Smooth muscle cell (in vitro differentiated cells): ENCODE measurements around the gene MAGEF1. TPM values are rescaled to one million over a fixed set of nuclear protein-coding genes. Genes with fewer than 3 reads are reported as not detected.
A peak's percentile ranks its signal among the peaks of the same experiment; 100 is the strongest.

Experiments used
- DNase-seq: peaks from one replicate; lab custom pipeline; 2025; ENCODE audit not compliant: unreplicated experiment; lab: John Stamatoyannopoulos, UW
- H2AFZ ChIP-seq: fragments of 200-600 bp; sonication (generic); 2 replicates; pipeline ENCODE4 v1.6.0; 2016; ENCODE audit warnings: antibody characterized with exemption, low read depth, mild to moderate bottlenecking
- H3F3A ChIP-seq: fragments of 200-600 bp; sonication (generic); 2 replicates; pipeline ENCODE4 v1.6.0; 2017; ENCODE audit warnings: antibody characterized with exemption, low read depth
- H3K27ac ChIP-seq: fragments of 200-600 bp; sonication (generic); 2 replicates; pipeline ENCODE4 v1.5.1; 2016; ENCODE audit warnings: low read depth, mild to moderate bottlenecking
- H3K27me3 ChIP-seq: fragments of 200-600 bp; sonication (generic); 2 replicates; pipeline ENCODE4 v1.6.1; 2016; ENCODE audit warnings: low read depth, mild to moderate bottlenecking
- H3K36me3 ChIP-seq: fragments of 200-600 bp; sonication (generic); 2 replicates; pipeline ENCODE4 v1.5.1; 2016; ENCODE audit warnings: low read depth
- H3K4me1 ChIP-seq: fragments of 200-600 bp; sonication (generic); 2 replicates; pipeline ENCODE4 v1.5.1; 2016; ENCODE audit warnings: low read depth
- H3K4me2 ChIP-seq: fragments of 200-600 bp; sonication (generic); 2 replicates; pipeline ENCODE4 v1.6.0; 2016; ENCODE audit warnings: mild to moderate bottlenecking
- H3K4me3 ChIP-seq: fragments of 200-600 bp; sonication (generic); 2 replicates; pipeline ENCODE4 v1.5.1; 2016; ENCODE audit warnings: mild to moderate bottlenecking
- H3K79me2 ChIP-seq: fragments of 200-600 bp; sonication (generic); 2 replicates; pipeline ENCODE4 v1.6.0; 2016; ENCODE audit warnings: low read depth, mild to moderate bottlenecking
- H3K9ac ChIP-seq: fragments of 200-600 bp; sonication (generic); 2 replicates; pipeline ENCODE4 v1.6.0; 2016; ENCODE audit warnings: low read depth
- H3K9me3 ChIP-seq: fragments of 200-600 bp; sonication (generic); replicated peaks from 2 replicates; pipeline ENCODE4 v1.5.1; 2016; ENCODE audit warnings: low read depth
- H4K20me1 ChIP-seq: fragments of 200-600 bp; sonication (generic); 2 replicates; pipeline ENCODE4 v1.6.0; 2016; ENCODE audit warnings: low read depth
- CTCF ChIP-seq: fragments of 200-600 bp; sonication (generic); IDR thresholded peaks from 2 replicates; pipeline ENCODE4 v1.5.1; 2017; ENCODE audit warnings: borderline replicate concordance, mild to moderate bottlenecking, antibody characterized with exemption; ENCODE audit not compliant: insufficient read depth, poor library complexity, severe bottlenecking
- WGBS: methylation state at CpG from one replicate; pipeline ENCODE4 v1.1.7; 2016; ENCODE audit warnings: low lambda C conversion rate; 5-methylcytosine and 5-hydroxymethylcytosine counted together
- polyA plus RNA-seq: library from polyadenylated mRNA; unstranded; fragments of >200 nt; fragmentation: Nextera tagmentation; extraction: Ambion mirVana; gene quantifications from 2 replicates; pipeline ENCODE4 v1.2.1, GENCODE V29; 2016
- total RNA-seq: library from RNA; depleted of rRNA; stranded (reverse); fragments of >200 nt; gene quantifications from 2 replicates; pipeline ENCODE4 v1.2.3, GENCODE V29; 2014

Gene MAGEF1
- total RNA-seq, result 37.0 and 44.8 TPM in 2 replicates
- polyA plus RNA-seq, result 52.7 and 59.8 TPM in 2 replicates

GRCh38 chr3:184711493-184712247 lies at the start of gene MAGEF1:
Gene MAGEF1 (minus strand): TSS chr3:184712064. CDS start chr3:184711821, 243 bp downstream.
- H3F3A ChIP-seq, result peaks cover 6% of the 10 kb centered on the region
- H3K27ac ChIP-seq, result peak within 1 kb of the TSS; percentile 70
- no peak for TF ChIP-seq CTCF
- peaks cover 9% of the 10 kb centered on the region for H4K20me1 ChIP-seq
- H3K27me3 ChIP-seq, result no peaks in the 10 kb centered on the region
- peaks cover 33% of the 10 kb centered on the region for H3K79me2 ChIP-seq
- H3K9me3 ChIP-seq, result no peaks in the 10 kb centered on the region
- H3K9ac ChIP-seq, result peak within 1 kb of the TSS; percentile 68
- H2AFZ ChIP-seq, result peak within 1 kb of the TSS; percentile 94
- peak; percentile 62 for DNase-seq
- H3K36me3 ChIP-seq, result no peaks in the 10 kb centered on the region
- peak within 1 kb of the TSS; percentile 99 for H3K4me2 ChIP-seq
- H3K4me3 ChIP-seq, result peak within 1 kb of the TSS; percentile 96
- WGBS, result under 1% methylated on average over 64 of the region's 67 CpGs
- peaks cover 20% of the 10 kb centered on the region for H3K4me1 ChIP-seq

GRCh38 chr3:184761075-184761841 lies 49.4 kb upstream of the MAGEF1 start:
- peak overlapping the region; percentile 67 for H3K27ac ChIP-seq
- DNase-seq, result no peak

GRCh38 chr3:184760337-184761074 lies 48.6 kb upstream of the MAGEF1 start:
- Histone ChIP-seq H3K4me2 (peak overlapping the region; percentile 46), H2AFZ (peak overlapping the region; percentile 46), H3K4me3 (no peak overlapping the region), H3K27me3 (no peaks in the 10 kb centered on the region), H3K9me3 (no peaks in the 10 kb centered on the region), H4K20me1 (no peaks in the 10 kb centered on the region), H3K36me3 (no peaks in the 10 kb centered on the region), H3K4me1 (no peaks in the 10 kb centered on the region), H3K79me2 (no peaks in the 10 kb centered on the region), H3K27ac (peak overlapping the region; percentile 67), H3F3A (peaks cover 6% of the 10 kb centered on the region), H3K9ac (no peak overlapping the region)
- WGBS, result 89% methylated on average over 6 of the region's 8 CpGs
- TF ChIP-seq CTCF, result no peak
- no peak for DNase-seq

More at GRCh38 chr3:184761075-184761841, 49.4 kb upstream of the MAGEF1 start:
- TF ChIP-seq CTCF, result no peak
- WGBS, result 78% methylated on average over 13 of the region's 13 CpGs
- Histone ChIP-seq H3K36me3 (no peaks in the 10 kb centered on the region), H3K9me3 (no peaks in the 10 kb centered on the region), H2AFZ (peak overlapping the region; percentile 32), H3K27me3 (no peaks in the 10 kb centered on the region), H3F3A (peaks cover 6% of the 10 kb centered on the region), H4K20me1 (no peaks in the 10 kb centered on the region), H3K4me3 (no peak overlapping the region), H3K9ac (no peak overlapping the region), H3K79me2 (no peaks in the 10 kb centered on the region), H3K4me2 (peak overlapping the region; percentile 46), H3K4me1 (no peaks in the 10 kb centered on the region)
